Glomerular visceral epithelial cell (primary cell): ENCODE data around the gene AATF.
"Not testable (repeated sequence)": the region's sequence is repeated elsewhere in the genome, so short reads cannot be mapped to it uniquely, and the experiment has no call there.

Source experiments
- DNase-seq: peaks from one replicate; pipeline ENCODE4 v3.0.0-alpha.2; 2016; ENCODE audit errors: extremely low spot score

The AATF gene

GRCh38 chr17:37047631-37048104 is 98.9 kb downstream of the AATF start:
- DNase-seq, result peak; percentile 87

GRCh38 chr17:37048811-37049210 is 100.1 kb downstream of the AATF start:
- DNase-seq, result no peak

- DNase-seq, result no peak
Measured at GRCh38 chr17:37050920-37051319, 102.2 kb downstream of the AATF start.

GRCh38 chr17:37051381-37051780 is 102.6 kb downstream of the AATF start:
- no peak for DNase-seq

- no peak for DNase-seq
Measured at GRCh38 chr17:37051833-37052232, 103.1 kb downstream of the AATF start.

GRCh38 chr17:37052450-37052849 is 103.7 kb downstream of the AATF start:
- DNase-seq, result no peak

GRCh38 chr17:37054894-37055293 is 106.1 kb downstream of the AATF start:
- no peak for DNase-seq

GRCh38 chr17:37056622-37057021 is 107.9 kb downstream of the AATF start:
- no peak for DNase-seq

- no peak for DNase-seq
Measured at GRCh38 chr17:37059493-37059892, 110.7 kb downstream of the AATF start.

GRCh38 chr17:37060094-37060493 is 111.3 kb downstream of the AATF start:
- no peak for DNase-seq

GRCh38 chr17:37060928-37061327 is 112.2 kb downstream of the AATF start:
- no peak for DNase-seq

GRCh38 chr17:37062021-37062420 is 113.3 kb downstream of the AATF start:
- no peak for DNase-seq

- no peak for DNase-seq
Measured at GRCh38 chr17:37064206-37064605, 115.5 kb downstream of the AATF start.

- DNase-seq, result no peak
Measured at GRCh38 chr17:37064956-37065355, 116.2 kb downstream of the AATF start.

- DNase-seq, result no peak
Measured at GRCh38 chr17:37065486-37066321, 117.0 kb downstream of the AATF start.

GRCh38 chr17:37066322-37067255 is 117.8 kb downstream of the AATF start:
- no peak for DNase-seq

GRCh38 chr17:37067555-37068111 is 118.9 kb downstream of the AATF start:
- DNase-seq, result peak; percentile 72

- no peak for DNase-seq
Measured at GRCh38 chr17:37068266-37068665, 119.5 kb downstream of the AATF start.

GRCh38 chr17:37069087-37069486 is 120.3 kb downstream of the AATF start:
- DNase-seq, result no peak

- DNase-seq, result not testable (repeated sequence)
Measured at GRCh38 chr17:37073464-37073863, 124.7 kb downstream of the AATF start.

- DNase-seq, result no peak
Measured at GRCh38 chr17:37079065-37079708, 130.4 kb downstream of the AATF start.

- no peak for DNase-seq
Measured at GRCh38 chr17:37079735-37080134, 131.0 kb downstream of the AATF start.
